DOHH2 (cell line): ENCODE data around the gene ANKZF1.

Source experiments
- EZH2phosphoT487 ChIP-seq: fragments of 200-600 bp; sonication (generic); IDR thresholded peaks from 2 replicates; pipeline ENCODE4 v1.6.1; 2017; ENCODE audit warnings: borderline replicate concordance, mild to moderate bottlenecking, antibody characterized with exemption, low read length, moderate library complexity, mixed read lengths
- TF ChIP-seq, protein P1 (sequence below): fragments of 200-600 bp; sonication (generic); IDR thresholded peaks from one replicate; pipeline ENCODE4 v1.5.1; 2014; ENCODE audit warnings: antibody characterized with exemption, mild to moderate bottlenecking, low read depth, low read length; ENCODE audit not compliant: poor library complexity, severe bottlenecking

DNA sequence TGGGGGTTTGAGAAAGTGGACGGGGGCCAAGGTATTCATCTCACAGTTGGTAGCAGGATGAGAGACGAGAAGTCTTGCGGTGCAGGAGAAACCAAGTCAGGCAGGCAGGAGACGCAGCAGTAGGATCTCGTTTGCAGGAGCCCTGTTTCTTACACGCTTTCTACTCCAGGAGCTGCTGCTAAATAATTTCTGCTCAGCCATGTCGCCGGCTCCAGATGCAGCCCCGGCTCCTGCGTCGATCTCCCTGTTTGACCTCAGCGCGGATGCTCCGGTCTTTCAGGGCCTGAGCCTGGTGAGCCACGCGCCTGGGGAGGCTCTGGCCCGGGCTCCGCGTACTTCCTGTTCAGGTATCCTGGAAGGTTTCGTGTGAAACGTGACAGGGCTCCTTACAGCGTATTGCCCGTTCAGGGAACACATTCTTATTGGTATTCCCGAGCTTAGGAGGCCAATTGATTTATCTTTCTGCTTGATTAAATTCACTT is 494 bp downstream of the ANKZF1 start:
- TF ChIP-seq, protein P1, sequence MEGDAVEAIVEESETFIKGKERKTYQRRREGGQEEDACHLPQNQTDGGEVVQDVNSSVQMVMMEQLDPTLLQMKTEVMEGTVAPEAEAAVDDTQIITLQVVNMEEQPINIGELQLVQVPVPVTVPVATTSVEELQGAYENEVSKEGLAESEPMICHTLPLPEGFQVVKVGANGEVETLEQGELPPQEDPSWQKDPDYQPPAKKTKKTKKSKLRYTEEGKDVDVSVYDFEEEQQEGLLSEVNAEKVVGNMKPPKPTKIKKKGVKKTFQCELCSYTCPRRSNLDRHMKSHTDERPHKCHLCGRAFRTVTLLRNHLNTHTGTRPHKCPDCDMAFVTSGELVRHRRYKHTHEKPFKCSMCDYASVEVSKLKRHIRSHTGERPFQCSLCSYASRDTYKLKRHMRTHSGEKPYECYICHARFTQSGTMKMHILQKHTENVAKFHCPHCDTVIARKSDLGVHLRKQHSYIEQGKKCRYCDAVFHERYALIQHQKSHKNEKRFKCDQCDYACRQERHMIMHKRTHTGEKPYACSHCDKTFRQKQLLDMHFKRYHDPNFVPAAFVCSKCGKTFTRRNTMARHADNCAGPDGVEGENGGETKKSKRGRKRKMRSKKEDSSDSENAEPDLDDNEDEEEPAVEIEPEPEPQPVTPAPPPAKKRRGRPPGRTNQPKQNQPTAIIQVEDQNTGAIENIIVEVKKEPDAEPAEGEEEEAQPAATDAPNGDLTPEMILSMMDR = no peak
- no peak for TF ChIP-seq EZH2phosphoT487
